Head of caudate nucleus (tissue), 42 donors: Measurements from ENCODE around the gene INVS.
"Not testable (repeated sequence)": the region's sequence is repeated elsewhere in the genome, so short reads cannot be mapped to it uniquely, and the experiment has no call there.

Experiments
- DNase-seq, 42 donors: peaks; one replicate each; pipeline versions ENCODE4 v3.0.0 to v3.0.0-alpha.2; 2020 to 2021; ENCODE audit warnings: mixed read lengths in 7 of 42
- intact Hi-C: fragments of 100-400 bp; cut with DNase I; formaldehyde crosslinking; loops from one replicate; pipeline ENCODE4 v1.15.0; 2022

Gene INVS

DNA sequence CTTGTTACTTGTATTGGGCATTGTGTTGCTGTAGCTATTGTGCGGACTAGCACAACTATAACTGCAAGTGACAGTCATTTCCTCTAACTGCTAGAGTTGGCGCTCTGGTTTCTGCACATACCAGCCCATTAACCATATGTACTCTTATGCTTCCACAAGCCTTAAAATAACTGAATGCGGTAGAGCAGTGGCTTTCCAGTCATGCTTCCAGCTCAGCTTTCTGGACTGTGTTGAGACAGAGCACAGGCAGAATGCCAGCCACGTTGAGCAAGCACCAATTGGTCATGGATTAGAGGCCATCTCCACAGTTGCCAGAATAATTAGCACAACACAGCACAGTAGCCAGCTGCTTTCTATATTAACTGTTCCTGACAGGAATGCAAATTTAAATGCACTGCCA is 12.2 kb downstream of the INVS start:
- DNase-seq: peak; percentile 41 to 93 (median 78)
- intact Hi-C loops: no loop called here

DNA sequence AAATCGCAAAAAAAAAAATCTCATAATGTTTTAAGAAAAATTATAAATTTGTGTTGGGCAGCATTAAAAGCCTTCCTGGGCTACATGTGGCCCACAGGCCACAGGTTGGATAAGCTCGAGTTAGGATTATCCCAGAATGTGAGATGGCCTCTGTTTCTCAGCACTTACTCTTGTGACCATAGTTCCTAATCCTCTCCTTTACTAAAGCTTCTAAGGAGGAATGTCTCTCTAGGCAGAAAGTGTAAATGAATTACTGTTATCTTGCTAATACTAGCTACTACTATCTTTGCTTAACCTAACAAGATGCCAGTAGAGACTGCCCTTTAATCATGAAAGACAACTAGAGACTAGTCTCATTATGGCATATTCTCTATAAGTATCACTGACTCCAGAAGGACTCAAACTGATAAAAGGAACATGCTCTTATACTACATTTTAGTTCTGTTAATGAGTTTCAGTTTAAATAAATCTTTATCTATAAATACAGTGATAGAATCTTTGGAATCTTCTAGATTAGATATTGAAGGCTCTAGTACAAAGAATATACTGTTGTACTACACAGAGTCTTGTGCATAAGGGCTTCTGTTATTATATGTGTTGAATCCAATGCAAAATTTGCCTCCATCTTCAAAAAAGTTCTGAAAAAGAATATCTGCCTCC is 13.8 kb downstream of the INVS start:
- DNase-seq: no peak
- intact Hi-C loops: no loop called here

DNA sequence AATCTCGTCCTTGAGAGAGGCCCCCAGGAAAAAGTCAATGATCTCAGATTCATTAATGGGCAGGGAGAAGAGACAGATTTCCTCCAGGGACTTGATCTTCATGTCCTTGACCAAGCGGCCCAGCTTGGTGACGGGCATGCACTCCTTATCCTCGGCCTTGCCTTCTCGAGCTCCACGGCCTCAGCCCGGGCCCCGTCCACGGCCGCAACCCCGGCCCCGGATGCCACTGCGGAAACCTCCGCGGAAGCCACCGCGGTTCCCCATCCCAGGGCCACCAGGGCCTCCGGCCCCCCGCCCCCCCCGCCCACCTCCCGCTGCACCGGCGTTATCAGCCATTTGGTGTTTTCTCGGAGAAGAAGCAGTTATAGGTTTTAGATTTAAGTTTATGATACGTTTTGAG is 18.3 kb downstream of the INVS start:
- DNase-seq: no peak
- intact Hi-C loops: no loop called here

DNA sequence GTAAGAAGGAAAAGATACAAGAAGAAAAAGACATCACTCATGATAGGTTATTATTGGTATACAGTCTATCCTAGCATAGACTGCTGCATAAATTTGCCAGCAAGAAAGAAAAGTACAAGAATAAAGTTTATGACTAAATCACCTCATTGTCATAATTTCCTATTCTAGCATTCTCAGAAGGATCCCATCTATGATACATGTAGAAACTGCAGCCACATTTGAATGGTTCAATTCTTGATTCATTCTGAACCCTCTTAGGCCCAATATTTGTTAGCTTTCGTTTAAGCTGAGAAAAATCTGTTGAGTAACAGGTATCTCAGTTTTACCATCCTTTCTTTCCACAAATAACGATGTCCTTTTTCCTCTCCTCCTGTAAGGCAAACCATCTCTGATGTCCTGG is 21.2 kb downstream of the INVS start:
- intact Hi-C loops: no loop called here
- DNase-seq: no peak

DNA sequence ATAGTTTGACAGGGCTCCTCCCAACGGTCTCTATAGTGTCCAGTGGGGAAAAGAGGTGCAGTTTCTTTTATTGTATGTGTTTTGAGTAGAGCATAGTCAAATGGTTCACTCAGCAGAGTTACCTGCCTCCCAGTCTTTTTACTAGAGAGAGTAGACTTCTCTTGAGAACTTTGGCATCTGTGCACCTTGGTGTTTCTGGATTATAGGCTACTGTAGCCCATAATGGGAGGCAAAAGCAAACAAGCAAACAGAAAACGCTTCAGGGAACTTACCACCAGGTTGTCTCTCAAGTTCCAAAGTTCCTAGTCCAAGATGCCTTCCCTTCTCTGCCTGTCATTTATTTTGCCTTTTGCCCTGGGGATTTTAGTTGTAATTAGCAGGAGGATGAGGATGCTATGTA is 26.2 kb downstream of the INVS start:
- intact Hi-C loops: no loop called here
- DNase-seq: no peak

DNA sequence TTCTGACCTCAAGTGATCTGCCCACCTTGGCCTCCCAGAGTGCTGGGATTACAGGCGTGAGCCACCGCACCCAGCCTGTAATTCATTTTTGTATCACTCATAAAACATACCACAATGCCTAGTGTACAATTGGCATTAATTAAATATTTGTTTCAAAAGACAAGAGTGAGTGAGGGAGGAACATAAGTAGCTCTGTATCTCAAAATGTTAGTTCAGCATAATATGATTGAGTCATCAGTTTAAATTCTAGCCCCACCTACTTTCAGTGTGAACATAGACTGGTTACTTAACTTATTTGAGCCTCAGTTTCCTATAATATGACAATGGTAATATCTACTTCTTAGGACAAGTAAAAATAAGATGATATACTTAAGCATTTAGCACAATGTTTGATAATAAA is 26.9 kb downstream of the INVS start:
- intact Hi-C loops: no loop called here

DNA sequence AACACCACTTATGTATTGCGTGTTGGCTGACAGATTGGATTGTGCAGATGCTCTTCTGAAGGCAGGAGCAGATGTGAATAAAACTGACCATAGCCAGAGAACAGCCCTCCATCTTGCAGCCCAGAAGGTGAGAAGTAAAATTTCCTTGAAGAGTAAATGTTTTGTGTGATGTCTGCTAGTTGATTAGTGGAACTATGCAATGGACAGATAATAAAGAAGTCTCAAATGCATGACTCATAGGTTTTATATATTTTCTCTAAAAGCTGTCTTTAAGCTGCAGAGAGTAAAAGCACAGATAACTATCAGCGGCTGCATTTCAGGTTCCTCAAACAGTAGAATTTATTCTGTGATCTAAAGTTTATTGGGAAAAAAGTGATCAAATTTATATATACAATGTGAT is 27.4 kb downstream of the INVS start:
- DNase-seq: no peak
- intact Hi-C loops: no loop called here

More for the DNA sequence above, 26.9 kb downstream of the INVS start:
- no peak for DNase-seq

DNA sequence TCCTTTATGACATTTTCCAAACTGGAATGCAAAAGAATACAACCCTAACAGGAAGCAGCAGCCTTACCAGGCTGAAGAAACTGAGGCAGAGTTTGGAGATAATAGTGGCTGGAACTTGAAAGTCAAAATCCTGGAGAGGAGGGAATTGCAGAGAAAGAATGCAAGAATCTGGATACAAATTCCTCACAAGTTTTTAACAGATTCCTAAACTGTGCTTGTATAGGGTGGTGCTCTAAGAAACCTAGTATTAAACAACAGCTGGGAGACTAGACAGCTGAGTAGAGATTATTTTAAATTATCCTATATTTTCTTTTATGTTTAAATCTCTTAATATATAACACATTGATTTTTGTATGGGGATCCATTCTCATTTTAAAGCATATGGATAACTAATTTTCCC is 30.7 kb downstream of the INVS start:
- DNase-seq: no peak
- intact Hi-C loops: no loop called here

DNA sequence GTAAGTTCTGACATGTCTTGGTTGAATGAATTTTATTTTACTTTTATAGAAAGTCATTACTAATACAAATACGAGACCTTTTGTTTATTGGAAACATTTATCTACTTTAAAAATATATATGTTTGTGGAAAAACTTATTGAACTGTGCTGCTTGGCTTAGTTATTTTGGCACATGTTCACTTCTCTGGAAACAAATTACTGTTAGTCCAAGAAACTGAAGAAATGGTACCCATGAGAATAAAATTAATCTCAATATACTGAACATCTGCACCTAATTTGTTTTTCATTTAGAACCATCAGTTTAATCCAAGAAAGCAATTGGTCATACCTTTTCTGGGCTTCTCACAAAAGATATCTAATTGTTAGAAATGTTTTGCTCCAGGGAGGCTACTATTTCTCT is 32.2 kb downstream of the INVS start:
- intact Hi-C loops: no loop called here
- no peak for DNase-seq

DNA sequence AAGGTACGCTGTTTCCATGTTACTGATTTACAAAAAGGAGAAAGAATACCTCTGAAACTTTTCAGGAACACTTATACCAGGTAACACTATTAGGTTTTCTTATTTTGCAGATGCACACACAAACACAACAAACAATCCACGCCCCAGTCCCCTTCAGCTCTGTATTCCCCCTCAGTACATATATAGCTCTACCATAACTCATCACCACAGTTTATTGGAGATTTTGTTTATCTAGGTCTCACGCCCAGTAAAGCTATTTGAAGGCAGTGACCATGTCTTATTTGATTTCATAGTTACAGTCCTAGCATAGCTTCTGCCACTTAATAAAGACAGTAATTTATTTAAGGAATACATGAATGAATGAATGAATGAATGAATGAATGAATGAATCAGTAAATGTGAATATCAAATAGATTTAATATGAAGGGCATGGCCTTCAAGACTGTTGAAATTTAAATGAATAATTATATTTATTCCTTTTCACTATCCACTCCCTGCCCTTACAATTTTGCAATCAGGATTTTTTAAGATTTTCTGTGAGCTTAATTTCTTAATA is 32.9 kb downstream of the INVS start:
- intact Hi-C loops: no loop called here
- DNase-seq: no peak

DNA sequence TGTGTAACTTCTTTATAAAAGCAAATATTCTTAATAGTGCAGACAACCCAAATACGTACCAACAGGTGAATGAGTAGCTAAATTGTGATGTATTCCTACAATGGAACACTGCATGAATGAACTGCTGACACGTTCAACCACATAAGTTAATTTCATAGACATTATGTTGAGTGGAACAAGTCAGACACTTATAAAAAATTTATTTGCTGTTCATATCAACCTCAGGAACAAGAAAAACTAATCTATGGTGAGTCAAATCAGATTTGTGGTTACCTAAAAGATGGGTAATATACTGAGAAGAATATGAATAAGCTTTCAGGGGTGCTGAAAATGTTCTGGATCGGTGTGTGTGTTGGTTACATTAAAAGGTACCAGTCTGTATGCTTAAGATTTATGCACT is 35.7 kb downstream of the INVS start:
- intact Hi-C loops: no loop called here
- no peak for DNase-seq

DNA sequence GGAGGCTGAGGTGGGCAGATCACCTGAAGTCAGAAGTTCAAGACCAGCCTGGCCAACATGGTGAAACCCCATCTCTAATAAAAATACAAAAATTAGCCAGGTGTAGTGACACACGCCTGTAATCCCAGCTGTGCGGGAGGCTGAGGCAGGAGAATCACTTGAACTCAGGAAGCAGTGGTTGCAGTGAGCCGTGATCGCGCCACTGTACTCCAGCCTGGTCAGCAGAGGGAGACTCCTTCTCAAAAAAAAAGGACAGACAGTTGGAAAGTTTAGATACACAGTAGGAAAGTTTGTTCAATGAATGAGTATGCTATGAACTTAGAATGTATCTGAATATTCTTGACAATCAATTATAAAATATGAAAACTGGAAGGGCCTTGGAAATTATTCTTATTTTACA is 37.8 kb downstream of the INVS start:
- DNase-seq, intact Hi-C loops: not testable (repeated sequence)

DNA sequence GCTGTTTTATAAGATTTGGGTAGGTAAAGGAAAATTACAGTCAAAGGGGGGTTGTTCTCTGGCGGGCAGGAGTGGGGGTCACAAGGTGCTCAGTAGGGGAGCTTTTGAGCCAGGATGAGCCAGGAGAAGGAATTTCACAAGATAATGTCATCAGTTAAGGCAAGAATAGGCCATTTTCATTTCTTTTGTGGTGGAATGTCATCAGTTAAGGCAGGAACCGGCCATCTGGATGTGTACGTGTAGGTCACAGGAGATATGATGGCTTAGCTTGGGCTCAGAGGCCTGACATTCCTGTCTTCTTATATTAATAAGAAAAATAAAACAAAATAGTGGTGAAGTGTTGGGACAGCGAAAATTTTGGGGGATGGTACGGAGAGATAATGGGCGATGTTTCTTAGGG is 41.3 kb downstream of the INVS start:
- DNase-seq, intact Hi-C loops: not testable (repeated sequence)

DNA sequence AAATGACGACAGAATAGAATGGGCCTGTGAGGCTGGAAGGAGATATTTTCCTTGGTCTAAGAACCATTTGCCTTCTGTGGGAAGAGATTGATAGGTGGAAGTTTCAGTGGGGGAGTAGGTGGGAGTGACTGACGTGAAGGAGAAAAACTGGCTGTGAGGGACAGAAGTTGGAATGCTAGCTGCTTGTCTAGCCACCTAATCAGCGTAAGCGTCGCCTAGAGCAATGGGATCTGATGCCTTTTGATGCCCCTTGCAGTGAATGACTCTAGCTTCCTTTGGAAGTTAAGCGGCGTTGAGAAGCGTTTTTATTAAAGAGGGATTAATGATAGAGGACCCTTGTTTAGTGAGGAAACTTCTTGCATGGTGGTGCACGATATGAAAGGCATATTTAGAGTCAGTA is 42.8 kb downstream of the INVS start:
- intact Hi-C loops, DNase-seq: not testable (repeated sequence)

DNA sequence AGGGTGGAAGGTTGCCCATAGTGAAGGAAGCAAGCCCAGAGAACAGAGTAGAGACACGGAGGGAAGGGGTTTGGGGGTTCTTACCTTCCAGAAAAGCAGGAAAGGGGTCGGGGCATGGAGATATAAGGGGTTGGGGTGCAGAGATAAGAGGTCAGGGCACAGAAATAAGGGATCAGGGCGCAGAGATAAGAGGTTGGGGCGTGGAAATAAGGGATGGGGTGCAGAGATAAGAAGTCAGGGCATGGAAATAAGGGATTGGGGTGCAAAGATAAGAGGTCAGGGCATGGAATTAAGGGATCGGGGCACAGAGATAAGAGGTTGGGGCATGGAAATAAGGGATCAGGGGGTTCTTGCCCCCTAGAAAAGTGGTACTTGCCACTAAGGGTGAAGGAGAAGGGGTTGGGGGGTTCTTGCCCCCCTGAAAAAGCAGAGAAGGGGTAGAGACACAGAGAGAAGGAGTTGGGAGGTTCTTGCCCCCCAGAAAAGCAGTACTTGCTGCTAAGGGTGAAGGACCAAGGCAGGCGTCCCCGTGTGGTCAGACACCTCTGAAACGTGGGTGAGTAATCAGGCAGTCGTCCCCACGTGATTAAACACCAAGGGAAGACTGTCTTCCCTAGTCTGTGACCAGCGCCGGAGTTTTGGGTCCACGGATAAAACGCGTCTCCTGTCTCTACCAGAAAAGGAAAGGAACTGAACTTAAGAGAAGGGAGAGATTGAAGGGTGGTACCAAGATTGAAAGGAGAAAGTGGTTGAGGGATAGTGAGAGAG is 46.3 kb downstream of the INVS start:
- intact Hi-C loops, DNase-seq: not testable (repeated sequence)

DNA sequence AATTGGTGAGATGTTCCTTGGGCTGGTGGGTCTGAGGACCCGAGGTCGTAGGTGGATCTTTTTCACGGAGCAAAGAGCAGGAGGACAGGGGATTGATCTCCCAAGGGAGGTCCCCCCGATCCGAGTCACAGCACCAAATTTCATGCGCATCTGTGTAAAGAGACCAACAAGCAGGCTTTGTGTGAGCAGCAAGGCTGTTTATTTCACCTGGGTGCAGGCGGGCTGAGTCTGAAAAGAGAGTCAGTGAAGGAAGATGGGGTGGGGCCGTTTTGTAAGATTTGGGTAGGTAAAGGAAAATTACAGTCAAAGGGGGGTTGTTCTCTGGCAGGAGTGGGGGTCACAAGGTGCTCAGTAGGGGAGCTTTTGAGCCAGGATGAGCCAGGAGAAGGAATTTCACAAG is 46.9 kb downstream of the INVS start:
- intact Hi-C loops, DNase-seq: not testable (repeated sequence)

DNA sequence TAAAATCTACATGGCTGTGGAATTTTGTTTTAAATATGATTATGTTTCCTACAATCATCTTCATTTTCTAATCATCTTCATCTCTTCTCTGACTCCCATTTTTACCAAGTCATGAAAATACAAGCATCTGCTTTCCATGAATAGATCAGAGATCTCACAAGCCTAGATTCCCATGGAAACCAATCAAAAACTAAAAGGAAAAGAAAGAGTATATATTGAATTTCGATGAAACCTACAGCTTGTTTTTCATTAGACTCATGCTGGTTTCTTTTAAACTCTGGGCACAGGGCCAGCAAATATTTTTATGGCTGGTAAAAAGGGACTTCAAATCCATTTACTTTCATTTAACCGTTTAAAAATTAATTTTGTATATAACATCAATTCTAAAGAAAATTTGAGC is 51.2 kb downstream of the INVS start:
- DNase-seq: no peak
- intact Hi-C loops: no loop called here

DNA sequence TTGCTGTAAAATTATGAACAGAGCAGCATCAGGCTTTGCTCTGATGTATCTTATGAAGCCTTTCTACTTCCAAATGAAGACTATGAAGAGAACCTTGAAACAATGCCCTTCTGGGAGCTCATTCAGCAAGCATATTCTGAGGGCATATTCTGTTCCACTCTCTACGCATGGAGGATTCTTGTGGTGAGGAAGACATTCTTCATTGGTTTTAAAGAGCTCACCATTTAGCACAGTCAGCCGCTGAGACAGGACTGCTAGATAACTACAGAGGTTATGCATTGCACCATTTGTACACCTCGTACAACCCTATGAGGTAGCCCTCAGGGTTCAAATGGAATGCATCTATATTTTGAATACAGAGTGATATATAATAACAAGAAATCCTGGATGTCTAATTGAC is 61.0 kb downstream of the INVS start:
- DNase-seq: no peak
- intact Hi-C loops: no loop called here

DNA sequence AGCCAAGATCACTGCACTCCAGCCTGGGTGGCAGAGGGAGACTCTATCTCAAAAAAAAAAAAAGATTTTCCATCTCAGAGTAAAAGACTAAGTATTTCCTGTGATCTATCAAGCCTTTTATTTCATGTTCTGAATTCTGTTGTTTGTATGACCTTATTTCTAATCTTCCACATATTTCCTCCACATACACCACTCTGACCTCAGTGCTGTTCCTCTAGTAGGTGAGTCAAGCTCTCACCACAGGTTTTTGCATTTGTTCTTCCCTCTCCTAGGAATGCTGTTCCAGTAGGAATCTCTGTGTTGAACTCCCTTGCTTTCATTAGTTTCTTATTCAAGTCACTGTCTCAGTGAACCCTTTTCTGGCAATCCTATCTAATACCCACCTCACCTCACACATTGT is 68.1 kb downstream of the INVS start:
- no peak for DNase-seq
- intact Hi-C loops: no loop called here

DNA sequence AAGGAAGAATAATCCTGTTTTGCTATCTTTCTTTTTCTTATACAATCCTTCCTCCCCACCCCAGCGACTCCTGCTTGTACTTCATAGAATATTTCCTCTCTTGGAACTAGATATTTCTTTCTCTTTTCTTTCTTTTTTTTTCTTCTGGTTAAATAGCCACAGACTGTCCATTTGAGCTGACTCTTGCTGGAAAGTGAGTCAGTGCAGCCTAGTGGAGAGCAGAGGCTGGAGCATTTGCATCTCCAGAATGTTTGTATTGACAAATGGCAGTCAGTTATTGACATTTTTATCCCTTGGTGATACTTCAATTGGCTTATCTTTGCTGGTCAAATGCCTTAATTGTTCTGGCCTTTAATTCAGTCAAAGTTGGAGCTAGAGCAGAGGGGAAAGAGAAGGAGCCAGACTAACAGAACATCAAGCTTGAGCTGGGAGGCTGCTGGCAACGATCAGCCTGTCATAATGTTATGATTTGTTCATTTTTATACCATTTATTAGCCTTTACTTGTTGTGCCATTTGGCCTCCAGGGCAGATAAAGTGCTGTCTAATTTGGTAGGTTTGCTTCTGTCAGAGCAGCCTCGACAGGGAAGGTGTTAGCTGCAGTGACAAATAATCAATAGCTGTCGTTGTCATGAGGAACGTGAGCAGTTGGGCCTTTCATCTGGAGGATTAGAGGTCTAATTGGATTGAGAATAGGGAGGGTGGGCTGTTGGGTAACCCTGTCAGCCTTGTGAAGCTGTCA is 69.0 kb downstream of the INVS start:
- DNase-seq: no peak
- intact Hi-C loops: no loop called here
